Mucosa of stomach (tissue), 1 donor: Measurements from ENCODE around the gene GTPBP6.
A peak's percentile ranks its signal among the peaks of the same experiment; 100 is the strongest.
"Not testable (repeated sequence)": the region's sequence is repeated elsewhere in the genome, so short reads cannot be mapped to it uniquely, and the experiment has no call there.

Experiments
- H3K27me3 ChIP-seq: one replicate; pipeline ENCODE4 v1.7.0; 2013; ENCODE audit warnings: mild to moderate bottlenecking, low read length; ENCODE audit not compliant: control insufficient read depth, insufficient read depth
- H3K36me3 ChIP-seq: one replicate; pipeline ENCODE4 v1.7.0; 2013; ENCODE audit warnings: low read length; ENCODE audit not compliant: control insufficient read depth, insufficient read depth
- H3K4me1 ChIP-seq: one replicate; pipeline ENCODE4 v1.7.0; 2013; ENCODE audit warnings: mild to moderate bottlenecking, low read length; ENCODE audit not compliant: control insufficient read depth, insufficient read depth
- H3K4me3 ChIP-seq: one replicate; pipeline ENCODE4 v1.7.0; 2013; ENCODE audit warnings: low read length
- H3K9ac ChIP-seq: one replicate; pipeline ENCODE4 v1.7.0; 2013; ENCODE audit warnings: mild to moderate bottlenecking, low read length, moderate library complexity
- H3K9me3 ChIP-seq: one replicate; pipeline ENCODE4 v1.7.0; 2013; ENCODE audit warnings: mild to moderate bottlenecking, low read length, moderate library complexity; ENCODE audit not compliant: control insufficient read depth
- donor health status: Pancreatic carcinoma.

Gene GTPBP6

DNA sequence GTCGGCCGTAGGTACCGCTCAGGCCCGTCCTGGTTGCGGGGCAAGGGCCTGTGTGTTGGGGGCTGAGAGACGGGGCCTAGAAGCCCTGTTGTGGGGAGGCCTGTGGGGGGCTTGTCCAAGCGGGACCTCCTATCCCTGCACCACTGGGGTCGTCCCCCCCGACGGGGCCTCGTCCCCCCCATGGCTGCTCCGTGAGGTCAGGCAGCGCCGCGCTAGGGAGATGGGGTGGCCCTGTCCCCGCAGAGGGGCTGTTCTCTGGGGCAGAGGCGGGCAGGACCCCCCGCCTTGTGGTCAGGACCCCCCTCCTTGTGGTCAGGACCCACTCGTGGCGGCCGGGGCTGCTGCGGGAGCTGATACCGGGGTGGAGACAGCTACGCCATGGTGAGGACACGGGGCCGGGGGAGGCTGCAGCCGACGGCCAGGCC, 12.1 kb upstream of the GTPBP6 start:
- no peak overlapping the region for H3K9ac ChIP-seq
- H3K36me3 ChIP-seq: no peaks in the 10 kb centered on the region
- peaks cover 19% of the 10 kb centered on the region for H3K27me3 ChIP-seq

GRCh38 chrX:330141-330725, 11.6 kb upstream of the GTPBP6 start:
- H3K9me3 ChIP-seq, H3K4me1 ChIP-seq, H3K4me3 ChIP-seq, H3K36me3 ChIP-seq, H3K9ac ChIP-seq: not testable (repeated sequence)
- H3K27me3 ChIP-seq: peaks cover 19% of the 10 kb centered on the region

More for the DNA sequence above, 12.1 kb upstream of the GTPBP6 start:
- no peak overlapping the region for H3K4me3 ChIP-seq
- H3K4me1 ChIP-seq: peaks cover 7% of the 10 kb centered on the region
- no peaks in the 10 kb centered on the region for H3K9me3 ChIP-seq

DNA sequence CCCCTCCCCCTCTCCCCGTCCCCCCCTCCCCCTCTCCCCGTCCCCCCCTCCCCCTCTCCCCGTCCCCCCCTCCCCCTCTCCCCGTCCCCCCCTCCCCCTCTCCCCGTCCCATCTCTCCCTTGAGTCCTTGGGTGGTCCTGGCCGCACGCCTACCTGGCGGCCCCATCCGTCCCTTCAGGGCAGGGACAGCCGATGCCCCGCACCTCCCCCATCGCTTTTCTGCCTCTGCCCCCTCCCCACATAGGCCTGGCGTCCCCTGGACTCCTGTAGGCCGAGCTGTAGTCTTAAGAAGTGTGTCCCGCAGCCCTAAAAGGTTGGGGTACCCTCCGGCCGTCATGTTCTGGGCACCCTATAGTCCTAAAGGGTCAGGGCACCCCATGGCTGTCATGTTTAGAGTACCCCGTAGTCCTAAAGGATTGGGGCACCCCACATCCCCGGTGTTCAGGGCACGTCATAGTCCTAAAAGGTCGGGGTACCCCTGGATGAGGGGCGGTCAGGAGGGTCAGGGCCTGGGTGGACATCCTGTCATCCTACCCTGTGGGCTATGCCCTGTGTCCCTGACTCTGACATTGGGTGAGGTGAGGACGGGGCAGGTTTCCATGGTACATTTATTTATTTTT, 10.8 kb upstream of the GTPBP6 start:
- Histone ChIP-seq H3K9ac (no peak overlapping the region), H3K9me3 (no peaks in the 10 kb centered on the region), H3K36me3 (no peaks in the 10 kb centered on the region), H3K4me1 (peaks cover 7% of the 10 kb centered on the region), H3K27me3 (peaks cover 19% of the 10 kb centered on the region), H3K4me3 (no peak overlapping the region)

DNA sequence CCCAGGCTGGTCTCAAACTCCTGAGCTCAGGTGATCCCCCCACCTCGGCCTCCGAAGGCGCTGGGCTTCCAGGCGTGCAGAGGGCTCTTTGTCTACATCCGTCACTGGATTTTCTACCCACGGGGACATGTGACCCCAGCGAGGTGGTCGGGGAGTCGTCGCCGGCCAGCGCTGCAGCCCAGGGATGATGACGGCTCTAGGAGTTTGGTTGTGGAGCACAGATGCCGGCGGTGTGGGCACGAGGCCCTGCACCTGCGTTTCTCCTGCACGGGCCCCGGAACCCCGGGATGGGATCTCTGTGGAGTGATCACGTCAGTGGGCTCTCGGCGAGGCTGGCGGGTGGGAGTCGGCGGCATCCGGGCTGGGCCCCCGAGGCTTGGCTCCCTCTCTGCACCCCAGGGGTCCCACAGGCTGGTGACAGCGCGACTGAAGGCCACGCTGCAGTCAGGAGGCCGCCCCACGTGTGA, 9.1 kb upstream of the GTPBP6 start:
- Histone ChIP-seq H3K4me3 (no peak overlapping the region), H3K36me3 (no peaks in the 10 kb centered on the region), H3K4me1 (peaks cover 12% of the 10 kb centered on the region), H3K9me3 (no peaks in the 10 kb centered on the region), H3K27me3 (peaks cover 19% of the 10 kb centered on the region), H3K9ac (no peak overlapping the region)

DNA sequence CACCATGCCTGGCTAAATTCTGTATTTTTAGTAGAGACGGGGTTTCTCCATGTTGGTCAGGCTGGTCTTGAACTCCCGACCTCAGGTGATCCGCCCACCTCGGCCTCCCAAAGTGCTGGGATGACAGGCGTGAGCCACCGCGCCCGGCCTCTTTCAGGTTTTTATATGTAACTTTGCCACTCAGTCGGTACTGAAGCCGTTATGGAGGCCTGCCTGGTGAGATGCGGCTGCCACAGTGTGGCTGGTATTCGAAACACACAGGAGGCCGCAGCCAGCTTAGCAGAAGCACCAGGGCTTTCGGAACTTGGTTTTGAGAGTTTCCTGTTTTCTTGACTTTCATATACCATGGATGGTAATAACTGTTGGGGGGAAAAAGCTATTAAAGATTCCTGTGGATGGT, 6.1 kb upstream of the GTPBP6 start:
- not testable (repeated sequence) for H3K4me3 ChIP-seq, H3K36me3 ChIP-seq, H3K9me3 ChIP-seq, H3K27me3 ChIP-seq, H3K9ac ChIP-seq
- H3K4me1 ChIP-seq: peaks cover 16% of the 10 kb centered on the region

GRCh38 chrX:323721-324628, 5.4 kb upstream of the GTPBP6 start:
- Histone ChIP-seq H3K4me3 (no peak overlapping the region), H3K4me1 (peaks cover 16% of the 10 kb centered on the region), H3K27me3 (no peaks in the 10 kb centered on the region), H3K9me3 (no peaks in the 10 kb centered on the region), H3K9ac (no peak overlapping the region), H3K36me3 (no peaks in the 10 kb centered on the region)

DNA sequence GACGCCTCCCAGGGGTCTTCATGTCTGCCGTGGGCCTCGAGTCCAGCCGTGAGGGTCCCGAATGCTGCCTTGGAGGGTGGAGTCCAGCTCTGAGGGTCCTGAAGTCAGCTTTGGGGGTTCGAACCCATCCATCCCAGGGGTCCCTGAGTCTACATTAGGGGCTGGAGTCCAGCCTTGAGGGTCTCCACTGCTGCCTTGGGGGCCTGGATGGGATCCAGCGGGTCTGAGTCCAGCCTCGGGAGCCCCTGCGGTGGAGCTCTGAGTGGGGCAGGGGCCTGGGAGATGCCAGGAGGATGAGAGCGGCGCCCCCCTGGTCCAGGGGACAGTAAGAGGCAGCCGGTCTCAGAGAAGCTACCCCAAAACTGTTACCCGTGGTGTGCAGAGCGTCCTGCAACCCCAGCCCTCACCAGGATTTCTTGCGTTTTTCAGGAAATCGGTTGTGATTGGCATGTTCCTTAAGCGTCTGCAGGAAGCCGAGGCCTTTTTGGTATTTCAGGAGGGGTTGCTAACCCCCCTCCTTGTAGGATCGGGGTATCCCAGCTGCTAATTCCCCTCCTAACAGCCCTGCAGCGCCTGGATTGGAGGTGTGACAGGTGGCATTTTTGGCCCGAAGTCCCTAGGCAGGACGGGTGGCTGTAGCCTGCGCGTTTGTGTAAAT, 1.7 kb upstream of the GTPBP6 start:
- no peaks in the 10 kb centered on the region for H3K36me3 ChIP-seq
- no peaks in the 10 kb centered on the region for H3K27me3 ChIP-seq
- peaks cover 16% of the 10 kb centered on the region for H3K4me1 ChIP-seq
- no peaks in the 10 kb centered on the region for H3K9me3 ChIP-seq
- peak overlapping the region; percentile 96 for H3K9ac ChIP-seq
- H3K4me3 ChIP-seq: peak overlapping the region; percentile 63

GRCh38 chrX:319579-320125, 1.1 kb upstream of the GTPBP6 start:
- Histone ChIP-seq H3K36me3 (no peaks in the 10 kb centered on the region), H3K9ac (peak overlapping the region; percentile 96), H3K27me3 (no peaks in the 10 kb centered on the region), H3K9me3 (no peaks in the 10 kb centered on the region), H3K4me3 (peak overlapping the region; percentile 63), H3K4me1 (peaks cover 16% of the 10 kb centered on the region)

DNA sequence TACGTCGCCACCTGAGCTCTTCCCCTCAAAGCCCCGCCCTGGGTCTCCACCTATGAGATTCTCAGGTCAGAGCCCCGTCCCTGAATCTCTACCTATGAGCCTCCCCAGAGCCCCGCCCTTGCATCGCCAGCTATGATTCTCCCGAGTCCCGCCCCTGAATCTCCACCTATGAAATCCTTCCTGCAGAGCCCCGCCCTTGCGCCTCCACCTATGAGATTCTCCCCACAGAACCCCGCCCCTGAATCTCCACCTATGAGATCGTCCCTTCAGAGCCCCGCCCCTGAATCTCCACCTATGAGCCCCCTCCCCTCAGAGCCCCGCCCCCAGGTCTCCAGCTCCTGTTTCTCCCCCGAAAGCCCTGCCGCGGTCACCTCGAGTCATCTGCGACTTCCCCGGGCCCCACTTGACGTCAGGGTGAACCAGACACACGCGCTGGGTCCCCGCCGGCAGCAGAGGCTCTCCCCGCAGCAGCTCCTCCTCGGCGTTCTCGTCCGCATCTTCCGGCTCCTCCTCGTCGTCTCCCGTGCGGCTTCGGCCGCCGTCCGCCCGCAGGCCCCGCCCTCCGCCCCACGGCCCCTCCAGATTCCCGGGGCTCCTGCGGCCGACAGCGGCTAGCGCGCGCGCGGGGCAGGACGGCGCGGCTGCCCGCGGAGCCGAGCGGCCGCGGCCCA, 393 bp downstream of the GTPBP6 start:
- H3K36me3 ChIP-seq: no peaks in the 10 kb centered on the region
- no peaks in the 10 kb centered on the region for H3K9me3 ChIP-seq
- H3K4me3 ChIP-seq: no peak overlapping the region
- H3K9ac ChIP-seq: peak overlapping the region; percentile 73
- H3K4me1 ChIP-seq: peaks cover 11% of the 10 kb centered on the region
- H3K27me3 ChIP-seq: no peaks in the 10 kb centered on the region

DNA sequence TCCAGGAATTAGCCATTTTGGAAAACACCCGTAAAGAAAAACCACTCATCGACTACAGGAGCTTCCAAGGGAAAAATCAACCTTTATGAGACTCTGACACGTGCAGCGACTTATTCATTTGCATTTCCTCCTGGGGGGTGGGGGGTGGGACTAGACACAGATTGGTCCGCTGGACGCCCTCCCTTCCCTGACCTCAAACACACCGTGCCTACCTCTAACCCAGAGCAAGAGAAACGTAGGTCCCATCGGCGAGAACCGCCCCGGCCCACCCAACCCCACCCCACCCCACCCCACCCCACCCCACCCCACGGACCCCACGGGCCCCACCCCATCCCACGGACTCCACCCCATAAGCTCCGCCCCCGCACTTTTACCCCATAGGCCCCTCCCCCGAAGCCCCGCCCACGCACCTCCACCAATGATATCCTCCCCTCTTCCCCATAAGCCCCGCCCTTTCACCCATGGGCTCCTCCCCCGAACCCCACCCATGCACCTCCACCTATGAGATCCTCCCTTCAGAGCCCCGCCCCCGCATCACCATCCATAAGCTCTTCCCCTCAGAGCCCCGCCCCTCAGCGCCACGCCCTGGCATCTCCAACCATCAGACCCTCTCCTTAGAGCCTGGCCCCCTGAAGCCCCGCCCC, 1.1 kb downstream of the GTPBP6 start:
- H3K4me1 ChIP-seq: peaks cover 11% of the 10 kb centered on the region
- H3K9me3 ChIP-seq: no peaks in the 10 kb centered on the region
- no peak overlapping the region for H3K4me3 ChIP-seq
- no peaks in the 10 kb centered on the region for H3K27me3 ChIP-seq
- no peaks in the 10 kb centered on the region for H3K36me3 ChIP-seq
- no peak overlapping the region for H3K9ac ChIP-seq
